ENCODE results near the gene ELL3. TPM values are rescaled to one million over a fixed set of nuclear protein-coding genes. Genes with fewer than 3 reads are reported as not detected.

ELL3 gene
- 0.53 and 2.0 TPM in 2 replicates for total RNA-seq

GRCh38 chr15:43776718-43777266 lies at the start of gene ELL3:
ELL3 (minus strand) TSS chr15:43776966; CDS start chr15:43776901, 65 bp downstream.

GRCh38 chr15:43824302-43825246 lies 47.8 kb upstream of the ELL3 start, which contains the start of gene MFAP1:
MFAP1 (minus strand) TSS chr15:43824690; CDS start chr15:43824569, 121 bp downstream.

GRCh38 chr15:43800286-43801141 lies 23.7 kb upstream of the ELL3 start, which contains the start of gene HYPK:
HYPK (plus strand) TSS chr15:43800599; CDS start chr15:43800623, 24 bp downstream.

GRCh38 chr15:43799945-43800285 lies 23.1 kb upstream of the ELL3 start, which contains the start of gene SERINC4:
SERINC4 (minus strand) TSS chr15:43800220; CDS start chr15:43799986, 234 bp downstream.

GRCh38 chr15:43791993-43792760 lies 15.4 kb upstream of the ELL3 start, which contains the start of gene SERF2:
SERF2 (plus strand) TSS chr15:43792320; CDS start chr15:43792377, 57 bp downstream.

GRCh38 chr15:43746245-43746902 lies 30.4 kb downstream of the ELL3 start, which contains the start of gene PDIA3:
PDIA3 (plus strand) TSS chr15:43746438; CDS start chr15:43746540, 102 bp downstream.

Small RNA genes within 50 kb of the gene (small RNA-seq; reads per million reads assigned to genes)
- not detected for gene MIR1282
- not detected for gene RNU6-354P

Other genes starting within 250 kb of the ELL3 start
- 27.3 and 32.3 TPM in 2 replicates for gene PPIP5K1, start 186.8 kb downstream of the ELL3 start, total RNA-seq
- not detected in 2 replicates for gene CKMT1B, start 182.9 kb downstream of the ELL3 start, total RNA-seq
- gene STRC, start 158.2 kb downstream of the ELL3 start, total RNA-seq, result not detected in 2 replicates
- gene CATSPER2, start 128.1 kb downstream of the ELL3 start, total RNA-seq, result 2.1 and 2.4 TPM in 2 replicates
- not detected in 2 replicates for gene CKMT1A, start 83.1 kb downstream of the ELL3 start, total RNA-seq
- gene PDIA3, start 30.5 kb downstream of the ELL3 start, total RNA-seq, result 313 and 329 TPM in 2 replicates
- gene SERF2, start 15.4 kb upstream of the ELL3 start, total RNA-seq, result 238 and 257 TPM in 2 replicates
- gene SERINC4, start 23.3 kb upstream of the ELL3 start, total RNA-seq, result not detected in 2 replicates
- 8.8 and 11.0 TPM in 2 replicates for gene HYPK, start 23.6 kb upstream of the ELL3 start, total RNA-seq
- gene MFAP1, start 47.7 kb upstream of the ELL3 start, total RNA-seq, result 28.4 and 32.7 TPM in 2 replicates
- 26.7 and 42.7 TPM in 2 replicates for gene WDR76, start 50.0 kb upstream of the ELL3 start, total RNA-seq